OCI-LY1 (cell line): Measurements from ENCODE around the gene SOST.

Experiments
- CTCF ChIP-seq: fragments of 200-600 bp; sonication (generic), shearing (Covaris generic); IDR thresholded peaks from 2 replicates; pipeline ENCODE4 v1.5.1; 2017; ENCODE audit warnings: mild to moderate bottlenecking, antibody characterized with exemption, low read length, moderate library complexity, mixed read lengths
- EZH2 ChIP-seq: fragments of 200-600 bp; sonication (generic), shearing (Covaris generic); IDR thresholded peaks from 2 replicates; pipeline ENCODE4 v1.8.0; 2017; ENCODE audit warnings: borderline replicate concordance, mixed run types, mild to moderate bottlenecking, antibody characterized with exemption, low read length, moderate library complexity, mixed read lengths

GRCh38 chr17:43745541-43745940, 13.1 kb downstream of the SOST start:
- no peak for TF ChIP-seq CTCF
- no peak for TF ChIP-seq EZH2
